A549 (cell line): ENCODE measurements around the gene TRIM54. TPM values are rescaled to one million over a fixed set of nuclear protein-coding genes. Genes with fewer than 3 reads are reported as not detected.
"Not testable (repeated sequence)": the region's sequence is repeated elsewhere in the genome, so short reads cannot be mapped to it uniquely, and the experiment has no call there.

ENCODE experiments used
- ATAC-seq, 2 experiments: fragments of 200-7000 bp in 1 of 2; fragments of >200 bp in 1 of 2; cut with Nextera tagmentation in 1 of 2; cut with Tn5 transposase in 1 of 2; 3 replicates each; pipeline versions ENCODE4 v1.8.0 to v1.9.1; 2018 to 2020; ENCODE audit warnings: mild to moderate bottlenecking in 1 of 2, moderate library complexity in 1 of 2
- CTCF ChIA-PET: fragments of 300-600 bp; sonication (Branson Sonifier 250); formaldehyde crosslinking; extraction: SDS; loops from one replicate; lab custom pipeline; 2021; ENCODE audit warnings: antibody characterized with exemption, inconsistent platforms; lab: Yijun Ruan, JAX
- POLR2A ChIA-PET: fragments of 350-600 bp; formaldehyde crosslinking; extraction: SDS; loops from one replicate; lab custom pipeline; 2021; ENCODE audit warnings: antibody characterized with exemption, inconsistent platforms; lab: Yijun Ruan, JAX
- DNase-seq, 2 experiments: peaks; one replicate each; pipeline versions ENCODE4 v3.0.0 to v3.0.0-alpha.2; 2011 to 2016; ENCODE audit warnings: low read depth in 1 of 2, low spot score in 1 of 2
- FAIRE-seq: peaks from 2 replicates; lab custom pipeline; 2011; peaks lifted over from hg19 to GRCh38; lab: Jason Lieb, UNC
- H3K27ac ChIP-seq, 2 experiments: fragments of >200 bp; sonication (Bioruptor Twin); formaldehyde crosslinking; 3 replicates each; pipeline ENCODE4 v1.5.1; 2016 to 2017
- H3K4me1 ChIP-seq: fragments of >200 bp; sonication (Bioruptor Twin); formaldehyde crosslinking; 3 replicates; pipeline ENCODE4 v1.6.1; 2016
- H3K4me2 ChIP-seq: fragments of >200 bp; sonication (Bioruptor Twin); formaldehyde crosslinking; 3 replicates; pipeline ENCODE4 v1.6.1; 2016
- H3K4me3 ChIP-seq: fragments of >200 bp; sonication (Bioruptor Twin); formaldehyde crosslinking; 3 replicates; pipeline ENCODE4 v1.5.1; 2016
- H3K9me3 ChIP-seq: fragments of >200 bp; sonication (Bioruptor Twin); formaldehyde crosslinking; 3 replicates; pipeline ENCODE4 v1.6.1; 2016
- CBX2 ChIP-seq: fragments of 200-600 bp; sonication (generic); IDR thresholded peaks from 2 replicates; pipeline ENCODE4 v1.6.1; 2016; ENCODE audit warnings: low read depth, mild to moderate bottlenecking, borderline replicate concordance
- CBX8 ChIP-seq: fragments of 200-600 bp; sonication (generic); IDR thresholded peaks from 2 replicates; pipeline ENCODE4 v1.6.1; 2016
- CHD4 ChIP-seq: fragments of 200-600 bp; sonication (generic); IDR thresholded peaks from 2 replicates; pipeline ENCODE4 v1.6.1; 2016; ENCODE audit warnings: antibody characterized with exemption, mild to moderate bottlenecking, borderline replicate concordance
- EHMT2 ChIP-seq: fragments of 200-600 bp; sonication (generic); IDR thresholded peaks from 2 replicates; pipeline ENCODE4 v1.6.1; 2016; ENCODE audit warnings: antibody characterized with exemption, low read depth, mild to moderate bottlenecking, moderate library complexity
- EP300 ChIP-seq, 2 experiments: fragments of >200 bp; sonication (Bioruptor Twin); formaldehyde crosslinking; IDR thresholded peaks; 2 replicates in 1 of 2; 3 replicates in 1 of 2; pipeline ENCODE4 v1.6.1; 2016 to 2017
- ESRRA ChIP-seq: fragments of 150-350 bp; IDR thresholded peaks from 2 replicates; pipeline ENCODE4 v1.6.1; 2014; ENCODE audit warnings: mild to moderate bottlenecking, low read length, borderline replicate concordance
- GATA3 ChIP-seq: IDR thresholded peaks from 2 replicates; pipeline ENCODE4 v1.6.1; 2012; ENCODE audit warnings: borderline replicate concordance
- HDAC2 ChIP-seq: fragments of 200-600 bp; sonication (generic); IDR thresholded peaks from 2 replicates; pipeline ENCODE4 v1.6.1; 2016
- HEYL ChIP-seq: fragments of 250-450 bp; sonication (Bioruptor Pico); IDR thresholded peaks from 2 replicates; pipeline ENCODE4 v1.8.0; 2021; ENCODE audit warnings: mild to moderate bottlenecking, moderate library complexity
- HOXA7 ChIP-seq: fragments of 250-450 bp; sonication (Bioruptor Pico); IDR thresholded peaks from 2 replicates; pipeline ENCODE4 v1.5.0; 2020; ENCODE audit warnings: mild to moderate bottlenecking, moderate library complexity
- HOXB5 ChIP-seq: fragments of 250-450 bp; sonication (Bioruptor Pico); IDR thresholded peaks from 2 replicates; pipeline ENCODE4 v1.5.0; 2020; ENCODE audit warnings: mild to moderate bottlenecking, moderate library complexity
- JUN ChIP-seq, 2 experiments: fragments of >200 bp; sonication (Bioruptor Twin); formaldehyde crosslinking; IDR thresholded peaks; 2 replicates in 1 of 2; 3 replicates in 1 of 2; pipeline ENCODE4 v1.6.1; 2016 to 2017
- JUNB ChIP-seq: fragments of >200 bp; sonication (Bioruptor Twin); formaldehyde crosslinking; IDR thresholded peaks from 2 replicates; pipeline ENCODE4 v1.6.1; 2016
- KDM1A ChIP-seq: fragments of 200-600 bp; sonication (generic); IDR thresholded peaks from 2 replicates; pipeline ENCODE4 v1.6.1; 2016; ENCODE audit warnings: low read depth, mild to moderate bottlenecking
- KDM5A ChIP-seq: fragments of 200-600 bp; sonication (generic); IDR thresholded peaks from 2 replicates; pipeline ENCODE4 v1.6.1; 2016; ENCODE audit warnings: antibody characterized with exemption, mild to moderate bottlenecking
- MYC ChIP-seq: IDR thresholded peaks from 2 replicates; pipeline ENCODE4 v1.6.1; 2012; ENCODE audit warnings: mild to moderate bottlenecking, inconsistent platforms, low read length, improper control_type of control experiment, borderline replicate concordance
- NPAS2 ChIP-seq: fragments of 250-450 bp; sonication (Bioruptor Pico); IDR thresholded peaks from 2 replicates; pipeline ENCODE4 v1.8.0; 2022; ENCODE audit warnings: mild to moderate bottlenecking, moderate library complexity, borderline replicate concordance
- POLR2AphosphoS2 ChIP-seq: conservative IDR thresholded peaks from 2 replicates; pipeline ENCODE4 v1.6.1; 2012; ENCODE audit warnings: low read length, improper control_type of control experiment, inconsistent platforms
- RAD21 ChIP-seq, 2 experiments: fragments of >200 bp in 1 of 2; sonication (Bioruptor Twin) in 1 of 2; formaldehyde crosslinking in 1 of 2; IDR thresholded peaks in 1 of 2; conservative IDR thresholded peaks in 1 of 2; 2 replicates in 1 of 2; 3 replicates in 1 of 2; pipeline ENCODE4 v1.6.1; 2012 to 2018; ENCODE audit warnings: inconsistent platforms in 1 of 2
- SMC3 ChIP-seq: fragments of >200 bp; sonication (Bioruptor Twin); formaldehyde crosslinking; IDR thresholded peaks from 3 replicates; pipeline ENCODE4 v1.6.1; 2018; ENCODE audit warnings: inconsistent platforms
- TFCP2L1 ChIP-seq: fragments of 250-450 bp; sonication (Bioruptor Pico); IDR thresholded peaks from 2 replicates; pipeline ENCODE4 v1.5.0; 2021; ENCODE audit warnings: mild to moderate bottlenecking
- ZC3H11A ChIP-seq: fragments of 450-650 bp; IDR thresholded peaks from 2 replicates; pipeline ENCODE4 v1.6.1; 2014; ENCODE audit warnings: antibody characterized with exemption, mild to moderate bottlenecking
- WGBS: methylation state at CpG from one replicate; pipeline ENCODE4 v1.1.6; 2017; ENCODE audit errors: missing lambda C conversion rate; 5-methylcytosine and 5-hydroxymethylcytosine counted together
- polyA plus RNA-seq, 4 experiments: library from polyadenylated mRNA; depleted of rRNA in 3 of 4; stranded (reverse); fragments of >200 nt; fragmentation: RNase III in 1 of 4; extraction: RNeasy Plus Mini Kit Qiagen cat#74134 plus additional on column Dnase treatment in 1 of 4; gene quantifications; 2 replicates in 3 of 4; 3 replicates in 1 of 4; pipeline ENCODE4 v1.2.3, GENCODE V29; 2011 to 2017
- TF ChIP-seq, protein P1 (sequence below): fragments of 250-450 bp; sonication (Bioruptor Pico); IDR thresholded peaks from 2 replicates; pipeline ENCODE4 v1.5.0; 2020; ENCODE audit warnings: low read depth, mild to moderate bottlenecking, moderate library complexity
- TF ChIP-seq, protein P2 (sequence below): IDR thresholded peaks from 2 replicates; pipeline ENCODE4 v1.6.1; 2012
- TF ChIP-seq, protein P3 (sequence below): fragments of >200 bp; sonication (Bioruptor Twin); formaldehyde crosslinking; IDR thresholded peaks from 3 replicates; pipeline ENCODE4 v1.5.1; 2016

Gene TRIM54
- polyA plus RNA-seq, 2 of the 4 experiments (the other 2 are of a cell fraction): 0.13 to 0.14 TPM

DNA sequence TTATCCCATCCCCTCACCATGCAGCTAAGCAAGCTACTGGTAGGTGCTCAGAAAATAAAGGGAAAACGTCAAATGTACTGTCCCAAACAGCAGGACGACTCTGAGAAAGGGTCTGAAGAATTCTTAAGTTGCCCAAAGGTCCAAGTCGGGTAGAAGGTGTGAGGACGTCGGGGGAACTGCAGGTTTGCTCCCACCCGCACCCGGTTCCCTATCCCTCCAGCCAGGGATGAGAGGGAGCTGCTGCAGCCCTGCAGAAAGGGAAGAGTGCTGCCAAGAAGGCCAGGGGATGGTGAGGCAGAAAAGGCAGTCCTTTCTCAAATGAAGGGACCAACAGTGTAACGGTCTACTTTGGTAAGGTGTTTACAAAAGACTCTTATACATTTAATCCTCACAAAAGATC, 32.9 kb downstream of the TRIM54 start:
- FAIRE-seq (no peak), DNase-seq (no peak), ATAC-seq (no peak)
- no peak overlapping the region for H3K27ac ChIP-seq
- ChIA-PET CTCF (interaction anchor here (1.0 to 12.8 kb wide), 5 partner anchors 12 to 59 kb away, joined by 3 to 171 read pairs (median 5); partner anchors contain the start of gene EIF2B4), POLR2A (interaction anchor here (1.5 kb wide), 1 partner anchor 7 kb away, joined by 4 read pairs; the partner anchor contains the start of gene MPV17)
- no peak overlapping the region for H3K4me3 ChIP-seq
- TF ChIP-seq KDM1A: no peak
- TF ChIP-seq, protein P1, sequence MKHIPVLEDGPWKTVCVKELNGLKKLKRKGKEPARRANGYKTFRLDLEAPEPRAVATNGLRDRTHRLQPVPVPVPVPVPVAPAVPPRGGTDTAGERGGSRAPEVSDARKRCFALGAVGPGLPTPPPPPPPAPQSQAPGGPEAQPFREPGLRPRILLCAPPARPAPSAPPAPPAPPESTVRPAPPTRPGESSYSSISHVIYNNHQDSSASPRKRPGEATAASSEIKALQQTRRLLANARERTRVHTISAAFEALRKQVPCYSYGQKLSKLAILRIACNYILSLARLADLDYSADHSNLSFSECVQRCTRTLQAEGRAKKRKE (CRISPR knock-in tag): no peak
- no peak for TF ChIP-seq EHMT2
- no peak for TF ChIP-seq EP300 (IDR thresholded peaks at IDR 0.05)
- no peak for TF ChIP-seq ESRRA
- TF ChIP-seq CBX2: no peak
- TF ChIP-seq CHD4: no peak
- H3K4me1 ChIP-seq: peaks cover 3% of the 10 kb centered on the region; the same call in 1 of the 3 replicates
- H3K9me3 ChIP-seq: no peaks in the 10 kb centered on the region
- 82% methylated on average over 8 of the region's 8 CpGs for WGBS
- H3K4me2 ChIP-seq: no peak overlapping the region

DNA sequence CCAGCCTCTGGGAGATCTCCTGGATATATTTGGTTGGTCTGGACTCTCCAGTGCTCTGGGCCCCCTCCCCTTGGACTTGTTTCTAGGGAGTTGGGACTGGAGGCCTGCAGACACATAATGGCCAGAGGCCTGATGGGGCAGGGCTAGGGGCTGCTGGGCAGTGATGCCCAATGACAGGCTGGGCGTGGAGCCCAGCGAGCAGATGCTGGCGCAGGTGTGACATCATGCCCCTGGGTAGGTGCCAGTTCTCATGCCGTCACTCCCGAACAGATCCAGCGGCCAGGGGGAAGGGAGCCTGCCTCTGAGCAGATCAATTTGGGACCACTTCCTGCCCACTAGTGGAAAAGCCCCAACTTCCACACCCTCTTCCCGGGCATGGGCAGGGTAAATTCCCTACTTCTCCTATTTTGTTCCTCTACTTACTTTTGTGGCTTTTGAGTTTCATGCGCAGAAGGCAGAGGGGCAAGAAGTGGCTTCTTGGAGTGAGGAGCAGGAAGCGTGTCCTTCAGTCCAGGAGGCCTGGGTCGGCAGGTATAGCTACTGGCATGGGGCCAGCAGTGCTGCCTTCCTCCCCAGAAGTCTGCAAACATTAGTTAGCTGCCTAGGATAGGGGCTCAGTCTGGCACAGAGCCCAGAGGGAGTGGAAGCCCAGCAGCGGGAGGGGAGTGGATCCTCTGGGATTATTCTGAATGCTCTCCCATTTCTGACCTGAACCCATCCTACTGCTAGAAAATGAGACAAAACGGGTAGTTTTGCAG, 34.6 kb downstream of the TRIM54 start:
- FAIRE-seq (no peak), ATAC-seq (no peak), DNase-seq (no peak)
- no peaks in the 10 kb centered on the region for H3K9me3 ChIP-seq
- POLR2A ChIA-PET: no interaction called here
- no peak overlapping the region for H3K4me2 ChIP-seq
- TF ChIP-seq CBX8: no peak
- TF ChIP-seq ZC3H11A: no peak
- TF ChIP-seq HOXB5 (CRISPR knock-in tag): no peak
- no peak for TF ChIP-seq NPAS2
- TF ChIP-seq, protein P2, sequence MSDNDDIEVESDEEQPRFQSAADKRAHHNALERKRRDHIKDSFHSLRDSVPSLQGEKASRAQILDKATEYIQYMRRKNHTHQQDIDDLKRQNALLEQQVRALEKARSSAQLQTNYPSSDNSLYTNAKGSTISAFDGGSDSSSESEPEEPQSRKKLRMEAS: no peak
- no peak for TF ChIP-seq POLR2AphosphoS2
- no peak for TF ChIP-seq TFCP2L1 (CRISPR knock-in tag)
- no peak for TF ChIP-seq EP300 (IDR thresholded peaks at IDR 0.05)
- TF ChIP-seq HDAC2: no peak
- 84% methylated on average over 12 of the region's 12 CpGs for WGBS
- no peak overlapping the region for H3K27ac ChIP-seq
- H3K4me3 ChIP-seq: no peak overlapping the region
- CTCF ChIA-PET: interaction anchor here (0.7 to 12.8 kb wide), 7 partner anchors 8 to 218 kb away, joined by 3 to 171 read pairs (median 17); partner anchors contain the start of genes EIF2B4 and ZNF513
- H3K4me1 ChIP-seq: peaks cover 19% of the 10 kb centered on the region

DNA sequence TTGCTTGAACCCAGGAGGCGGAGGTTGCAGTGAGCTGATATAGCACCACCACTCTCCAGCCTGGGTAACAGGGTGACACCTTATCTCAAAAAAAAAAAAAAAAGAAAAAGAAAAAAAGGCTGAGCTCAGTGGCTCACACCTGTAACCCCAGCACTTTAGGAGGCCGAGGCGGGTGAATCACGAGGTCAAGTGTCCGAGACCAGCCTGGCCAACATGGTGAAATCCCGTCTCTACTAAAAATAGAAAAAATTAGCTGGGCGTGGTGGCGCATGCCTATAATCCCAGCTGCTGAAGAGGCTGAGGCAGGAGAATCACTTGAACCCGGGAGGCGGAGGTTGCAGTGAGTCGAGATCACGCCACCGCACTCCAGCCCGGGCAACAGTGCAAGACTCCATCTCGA, 37.6 kb downstream of the TRIM54 start:
- FAIRE-seq, H3K9me3 ChIP-seq, DNase-seq, H3K4me3 ChIP-seq, ATAC-seq, H3K4me2 ChIP-seq, H3K27ac ChIP-seq: not testable (repeated sequence)
- WGBS: 88% methylated on average over 15 of the region's 15 CpGs
- H3K4me1 ChIP-seq: peaks cover 31% of the 10 kb centered on the region
- POLR2A ChIA-PET: interaction anchor here (0.7 kb wide), 2 partner anchors 26 to 94 kb away, joined by 4 read pairs; no protein-coding TSS in a partner anchor
- CTCF ChIA-PET: interaction anchor here (0.9 to 12.8 kb wide), 14 partner anchors 9 to 296 kb away, joined by 3 to 171 read pairs (median 6); partner anchors contain the start of genes EIF2B4, SNX17 and ZNF513

DNA sequence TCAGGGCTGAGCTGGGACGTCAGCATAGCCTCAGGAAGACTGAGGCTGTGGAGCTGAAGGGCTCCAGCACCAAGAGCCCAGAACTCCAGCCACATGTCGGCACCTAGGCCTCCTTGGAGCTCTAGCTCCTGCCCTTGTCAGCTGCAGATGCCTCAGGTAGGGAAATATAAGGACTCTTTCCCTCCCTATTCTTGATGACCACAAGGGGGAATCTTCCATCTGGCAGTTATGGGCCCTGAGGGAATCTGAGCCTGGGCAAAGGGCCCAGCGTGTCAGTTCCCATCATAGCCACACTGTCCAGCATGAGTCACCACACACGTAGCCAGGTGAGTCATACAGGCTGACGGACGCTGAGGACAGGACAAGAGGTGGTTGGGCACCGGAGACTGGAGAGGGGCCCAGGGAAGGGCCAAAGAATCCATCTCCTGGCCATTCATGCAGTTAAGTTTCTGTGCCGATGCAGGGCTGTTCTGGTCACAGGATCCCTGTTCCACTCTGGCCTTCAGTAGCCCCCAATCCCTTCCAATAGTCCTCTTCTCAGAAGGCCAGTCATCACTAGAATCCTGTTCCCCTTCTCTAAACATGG, 38.8 kb downstream of the TRIM54 start:
- Histone ChIP-seq H3K4me1 (peaks cover 31% of the 10 kb centered on the region), H3K9me3 (no peaks in the 10 kb centered on the region), H3K4me2 (peak overlapping the region; percentile 82), H3K27ac (peak overlapping the region; percentile 93 to 99), H3K4me3 (peak overlapping the region; percentile 58; the same call in 1 of the 3 replicates)
- FAIRE-seq: peak; percentile 51
- peak; percentile 86 to 88 for ATAC-seq
- 4% methylated on average over 8 of the region's 8 CpGs for WGBS
- ChIA-PET POLR2A (interaction anchor here (0.6 to 1.0 kb wide), 2 partner anchors 11 to 18 kb away, joined by 3 to 10 read pairs; no protein-coding TSS in a partner anchor), CTCF (interaction anchor here (0.7 to 12.8 kb wide), 28 partner anchors 8 to 295 kb away, joined by 3 to 171 read pairs (median 4); partner anchors contain the start of genes EIF2B4, SNX17, TRIM54 and ZNF513)
- DNase-seq: peak; percentile 96 to 98
- peak; percentile 35 to 86; a peak in 3 of 5 replicates for TF ChIP-seq JUN (IDR thresholded peaks at IDR 0.05)
- peak; percentile 60 for TF ChIP-seq SMC3
- no peak for TF ChIP-seq HOXA7 (CRISPR knock-in tag)
- peak; percentile 62; the same call in 1 of the 2 replicates for TF ChIP-seq GATA3
- peak; percentile 93 for TF ChIP-seq JUNB
- TF ChIP-seq, protein P2: peak; percentile 85
- TF ChIP-seq, protein P3, sequence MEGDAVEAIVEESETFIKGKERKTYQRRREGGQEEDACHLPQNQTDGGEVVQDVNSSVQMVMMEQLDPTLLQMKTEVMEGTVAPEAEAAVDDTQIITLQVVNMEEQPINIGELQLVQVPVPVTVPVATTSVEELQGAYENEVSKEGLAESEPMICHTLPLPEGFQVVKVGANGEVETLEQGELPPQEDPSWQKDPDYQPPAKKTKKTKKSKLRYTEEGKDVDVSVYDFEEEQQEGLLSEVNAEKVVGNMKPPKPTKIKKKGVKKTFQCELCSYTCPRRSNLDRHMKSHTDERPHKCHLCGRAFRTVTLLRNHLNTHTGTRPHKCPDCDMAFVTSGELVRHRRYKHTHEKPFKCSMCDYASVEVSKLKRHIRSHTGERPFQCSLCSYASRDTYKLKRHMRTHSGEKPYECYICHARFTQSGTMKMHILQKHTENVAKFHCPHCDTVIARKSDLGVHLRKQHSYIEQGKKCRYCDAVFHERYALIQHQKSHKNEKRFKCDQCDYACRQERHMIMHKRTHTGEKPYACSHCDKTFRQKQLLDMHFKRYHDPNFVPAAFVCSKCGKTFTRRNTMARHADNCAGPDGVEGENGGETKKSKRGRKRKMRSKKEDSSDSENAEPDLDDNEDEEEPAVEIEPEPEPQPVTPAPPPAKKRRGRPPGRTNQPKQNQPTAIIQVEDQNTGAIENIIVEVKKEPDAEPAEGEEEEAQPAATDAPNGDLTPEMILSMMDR: peak; percentile 59
- no peak for TF ChIP-seq HEYL (CRISPR knock-in tag)
- no peak for TF ChIP-seq EHMT2
- TF ChIP-seq CHD4: no peak
- 0 out of 2 replicates have a peak, but pooled peaks have one; percentile 41 for TF ChIP-seq MYC
- peak; percentile 55 to 56; a peak in 3 of 5 replicates for TF ChIP-seq RAD21 (conservative IDR thresholded peaks at IDR 0.05 in 1 of 2, IDR thresholded peaks at IDR 0.05 in 1 of 2)
- TF ChIP-seq KDM5A: no peak
- TF ChIP-seq ESRRA: no peak
